GM04504 (cell line): Measurements from ENCODE around the gene TDRD12.

Experiments
- DNase-seq: peaks from one replicate; pipeline ENCODE4 v3.0.0-alpha.2; 2012; ENCODE audit warnings: low read depth

TDRD12 gene

GRCh38 chr19:32809754-32810153 lies 90.2 kb downstream of the TDRD12 start:
- no peak for DNase-seq

GRCh38 chr19:32810452-32810851 lies 90.9 kb downstream of the TDRD12 start:
- no peak for DNase-seq

- DNase-seq = no peak
Measured at GRCh38 chr19:32811151-32811550, 91.6 kb downstream of the TDRD12 start.

- no peak for DNase-seq
Measured at GRCh38 chr19:32812036-32812435, 92.5 kb downstream of the TDRD12 start.

- DNase-seq = no peak
Measured at GRCh38 chr19:32812571-32812970, 93.0 kb downstream of the TDRD12 start.

- no peak for DNase-seq
Measured at GRCh38 chr19:32813862-32814425, 94.4 kb downstream of the TDRD12 start.

- no peak for DNase-seq
Measured at GRCh38 chr19:32814624-32815023, 95.1 kb downstream of the TDRD12 start.

- DNase-seq = no peak
Measured at GRCh38 chr19:32816555-32817099, 97.1 kb downstream of the TDRD12 start.

GRCh38 chr19:32817569-32818476 lies 98.3 kb downstream of the TDRD12 start:
- no peak for DNase-seq

GRCh38 chr19:32818536-32818935 lies 99.0 kb downstream of the TDRD12 start:
- DNase-seq = no peak

- no peak for DNase-seq
Measured at GRCh38 chr19:32819419-32820400, 100.1 kb downstream of the TDRD12 start.

- no peak for DNase-seq
Measured at GRCh38 chr19:32822916-32823746, 103.6 kb downstream of the TDRD12 start.

- DNase-seq = no peak
Measured at GRCh38 chr19:32823747-32824102, 104.2 kb downstream of the TDRD12 start.

GRCh38 chr19:32824191-32824751 lies 104.7 kb downstream of the TDRD12 start:
- no peak for DNase-seq

GRCh38 chr19:32824916-32825608 lies 105.5 kb downstream of the TDRD12 start:
- no peak for DNase-seq

GRCh38 chr19:32828139-32828538 lies 108.6 kb downstream of the TDRD12 start:
- DNase-seq = no peak

GRCh38 chr19:32828643-32829344 lies 109.2 kb downstream of the TDRD12 start:
- no peak for DNase-seq

GRCh38 chr19:32829345-32829896 lies 109.9 kb downstream of the TDRD12 start:
- DNase-seq = no peak
